Measurements from ENCODE around the gene HSPA1B. TPM values are rescaled to one million over a fixed set of nuclear protein-coding genes. Genes with fewer than 3 reads are reported as not detected.
"Not testable (repeated sequence)": the region's sequence is repeated elsewhere in the genome, so short reads cannot be mapped to it uniquely, and the experiment has no call there.

HSPA1B gene
- total RNA-seq, 3 donors from 2014 or later: 172 to 254 (median 200) TPM

DNA sequence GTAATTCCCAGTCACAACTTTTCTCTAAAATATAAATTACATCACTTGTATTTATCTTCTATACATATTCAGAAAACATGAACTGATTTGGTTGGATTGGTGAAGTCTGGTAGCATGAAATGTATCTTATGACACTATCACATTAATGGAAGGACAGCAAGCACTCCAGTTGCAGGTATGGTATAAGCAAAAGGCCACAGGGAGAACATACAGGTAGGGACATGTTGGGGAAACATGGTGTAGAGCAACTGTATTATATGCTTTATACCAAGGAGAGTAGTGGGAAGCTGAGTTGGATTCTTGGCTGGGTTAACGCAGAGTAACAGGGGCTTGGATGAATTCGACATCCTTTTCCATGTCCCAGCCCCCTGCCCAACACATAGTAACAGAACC is 30.5 kb upstream of the HSPA1B start:
- intact Hi-C loops (cut with DNase I, micrococcal nuclease): no loop called here

GRCh38 chr6:31797588-31797987 is 29.9 kb upstream of the HSPA1B start:
- H3K9me3 ChIP-seq: no peaks in the 10 kb centered on the region
- DNase-seq (no peak), ATAC-seq (no peak)
- no peaks in the 10 kb centered on the region for H3K36me3 ChIP-seq (ENCODE audit: low read depth)
- intact Hi-C loops (cut with DNase I, micrococcal nuclease): no loop called here
- H3K4me1 ChIP-seq (ENCODE audit: low read depth): peaks cover 15% of the 10 kb centered on the region
- TF ChIP-seq CTCF (IDR thresholded peaks at IDR 0.05): no peak
- H3K4me3 ChIP-seq: no peak overlapping the region

More for the DNA sequence above, 30.5 kb upstream of the HSPA1B start:
- ATAC-seq: no peak
- no peak for TF ChIP-seq CTCF (IDR thresholded peaks at IDR 0.05)
- Histone ChIP-seq H3K9me3 (no peaks in the 10 kb centered on the region), H3K4me3 (no peak overlapping the region), H3K36me3 (ENCODE audit: low read depth) (peaks cover 4% of the 10 kb centered on the region), H3K4me1 (ENCODE audit: low read depth) (peaks cover 15% of the 10 kb centered on the region)
- DNase-seq: no peak

GRCh38 chr6:31799781-31800180 is 27.8 kb upstream of the HSPA1B start:
- DNase-seq (no peak), ATAC-seq (no peak)
- intact Hi-C loops (cut with DNase I, micrococcal nuclease): no loop called here
- H3K36me3 ChIP-seq (ENCODE audit: low read depth): no peaks in the 10 kb centered on the region
- H3K4me3 ChIP-seq: no peak overlapping the region
- H3K4me1 ChIP-seq (ENCODE audit: low read depth): peaks cover 8% of the 10 kb centered on the region
- no peaks in the 10 kb centered on the region for H3K9me3 ChIP-seq
- no peak for TF ChIP-seq CTCF (IDR thresholded peaks at IDR 0.05)

- ATAC-seq; H3K4me3 ChIP-seq; DNase-seq; H3K36me3 ChIP-seq (ENCODE audit: low read depth); H3K9me3 ChIP-seq; intact Hi-C loops (cut with DNase I, micrococcal nuclease); H3K4me1 ChIP-seq (ENCODE audit: low read depth): not testable (repeated sequence)
Observed at GRCh38 chr6:31801031-31801927, 26.3 kb upstream of the HSPA1B start.

DNA sequence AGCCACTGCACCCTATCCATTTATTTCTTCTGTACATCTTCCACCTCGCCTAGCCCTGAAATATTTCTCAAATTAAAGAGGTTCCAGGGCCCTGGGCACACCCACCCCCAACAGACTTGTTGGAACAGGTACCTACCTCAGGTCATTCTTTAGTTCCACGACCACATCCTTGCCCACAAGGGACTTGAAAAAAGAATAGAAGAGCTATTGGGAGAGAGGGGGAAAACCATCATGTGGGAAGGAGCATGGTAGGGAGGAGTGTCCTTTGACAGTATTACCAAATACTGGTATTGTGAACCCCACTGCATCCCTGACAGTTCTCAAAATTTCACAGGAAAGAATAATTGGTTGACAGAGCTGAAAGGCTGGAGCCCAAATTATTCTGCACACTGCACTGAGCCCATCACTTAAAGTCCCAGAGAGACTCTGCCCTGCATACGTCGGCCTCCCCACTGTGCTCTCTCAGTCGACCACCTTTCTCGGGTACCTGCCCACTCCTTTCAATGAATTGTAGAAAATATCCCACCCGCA is 21.5 kb upstream of the HSPA1B start:
- DNase-seq (peak in 1 of 3 donors; percentile 14), ATAC-seq (peak; percentile 6)
- intact Hi-C loops (cut with DNase I, micrococcal nuclease): no loop called here
- peak overlapping the region; percentile 23 for H3K4me3 ChIP-seq
- no peaks in the 10 kb centered on the region for H3K36me3 ChIP-seq (ENCODE audit: low read depth)
- peaks cover 8% of the 10 kb centered on the region for H3K4me1 ChIP-seq (ENCODE audit: low read depth)
- TF ChIP-seq CTCF (IDR thresholded peaks at IDR 0.05): no peak
- H3K9me3 ChIP-seq: no peaks in the 10 kb centered on the region

Data from mucosa of descending colon (tissue), 3 donors.